K562 (cell line): Measurements from ENCODE around the gene TFPI. TPM values are rescaled to one million over a fixed set of nuclear protein-coding genes. Genes with fewer than 3 reads are reported as not detected.

ENCODE experiments used
- ATAC-seq: fragments of 200-7000 bp; cut with Tn5 transposase; 3 replicates; pipeline ENCODE4 v1.9.1; 2020; ENCODE audit warnings: moderate library complexity
- BruUV-seq: library from RNA; stranded (reverse); fragments of 400-500 nt; replicated peaks from 2 replicates; lab custom pipeline; 2021; lab: Mats Ljungman, UMichigan
- CTCF ChIA-PET: fragments of 300-600 bp; formaldehyde crosslinking; extraction: SDS; loops from one replicate; lab custom pipeline; 2021; ENCODE audit warnings: low intra/inter-chr PET ratio; lab: Yijun Ruan, JAX
- POLR2A ChIA-PET: fragments of 300-600, 350-650 bp; sonication (Branson Sonifier 250); formaldehyde crosslinking; extraction: SDS; loops from one replicate; lab custom pipeline; 2021; ENCODE audit warnings: antibody characterized with exemption, inconsistent platforms; lab: Yijun Ruan, JAX
- DNase-seq, 4 experiments: peaks; one replicate each; pipeline versions ENCODE4 v3.0.0 to v3.0.0-alpha.2; 2011 to 2018; ENCODE audit warnings: low spot score in 3 of 4, mixed read lengths in 3 of 4; ENCODE audit errors: extremely low read depth in 1 of 4
- FAIRE-seq: peaks from 2 replicates; lab custom pipeline; 2011; peaks lifted over from hg19 to GRCh38; lab: Jason Lieb, UNC
- H2AFZ ChIP-seq: 2 replicates; pipeline ENCODE4 v1.6.0; 2011; ENCODE audit warnings: low read depth, low read length, control low read depth, inconsistent platforms
- H3K27ac ChIP-seq: fragments of 200-600 bp; 3 replicates; pipeline ENCODE4 v1.8.0; 2011; ENCODE audit warnings: low read depth, mild to moderate bottlenecking, control low read depth, inconsistent platforms, low read length, moderate library complexity, mixed read lengths; ENCODE audit errors: extremely low read depth
- H3K27me3 ChIP-seq, 2 experiments: fragments of 300-600 bp in 1 of 2; 2 replicates in 1 of 2; 3 replicates in 1 of 2; pipeline versions ENCODE4 v1.6.0 to v1.8.0; 2011; ENCODE audit warnings: inconsistent platforms in 2 of 2, low read length in 2 of 2, mild to moderate bottlenecking in 1 of 2, mixed read lengths in 1 of 2, moderate library complexity in 1 of 2; ENCODE audit not compliant: control insufficient read depth in 2 of 2, insufficient read depth in 2 of 2
- H3K36me3 ChIP-seq: fragments of 300-600 bp; 3 replicates; pipeline ENCODE4 v1.8.0; 2011; ENCODE audit warnings: mild to moderate bottlenecking, low read length, inconsistent platforms; ENCODE audit not compliant: control insufficient read depth, insufficient read depth
- H3K4me1 ChIP-seq, 2 experiments: fragments of 200-600 bp in 1 of 2; replicated peaks in 1 of 2; 2 replicates in 1 of 2; 3 replicates in 1 of 2; pipeline versions ENCODE4 v1.5.1 to v1.8.0; 2011; ENCODE audit warnings: inconsistent platforms in 2 of 2, low read length in 2 of 2, mild to moderate bottlenecking in 1 of 2, mixed read lengths in 1 of 2, moderate library complexity in 1 of 2; ENCODE audit not compliant: control insufficient read depth in 2 of 2, insufficient read depth in 2 of 2
- H3K4me2 ChIP-seq: 2 replicates; pipeline ENCODE4 v1.6.1; 2011; ENCODE audit warnings: low read length, control low read depth, inconsistent platforms, mixed read lengths; ENCODE audit not compliant: insufficient read depth
- H3K4me3 ChIP-seq: fragments of 200-600 bp; sonication (generic), shearing (Covaris generic); 2 replicates; pipeline ENCODE4 v1.5.1; 2016; ENCODE audit warnings: control low read depth, inconsistent platforms
- H3K79me2 ChIP-seq: fragments of 200-600 bp; 3 replicates; pipeline ENCODE4 v1.8.0; 2011; ENCODE audit warnings: low read length, inconsistent platforms; ENCODE audit not compliant: control insufficient read depth, insufficient read depth
- H3K9ac ChIP-seq, 2 experiments: 2 replicates each; pipeline versions ENCODE4 v1.6.0 to v1.6.1; 2011; ENCODE audit warnings: low read depth in 2 of 2, low read length in 2 of 2, control low read depth in 1 of 2, inconsistent platforms in 1 of 2, mild to moderate bottlenecking in 1 of 2, mixed read lengths in 1 of 2; ENCODE audit not compliant: insufficient read depth in 1 of 2
- H3K9me1 ChIP-seq: one replicate; pipeline ENCODE4 v1.6.0; 2011; ENCODE audit warnings: inconsistent platforms, mild to moderate bottlenecking, low read length, moderate library complexity; ENCODE audit not compliant: control insufficient read depth, insufficient read depth
- H3K9me3 ChIP-seq: replicated peaks from 2 replicates; pipeline ENCODE4 v1.5.1; 2011; ENCODE audit warnings: low read depth, low read length, inconsistent platforms; ENCODE audit not compliant: control insufficient read depth, insufficient read depth
- H4K20me1 ChIP-seq: replicated peaks from 2 replicates; pipeline ENCODE4 v1.6.1; 2011; ENCODE audit warnings: low read length, inconsistent platforms, mixed read lengths; ENCODE audit not compliant: control insufficient read depth, insufficient read depth
- ARNT ChIP-seq, 2 experiments: fragments of 450-650 bp; IDR thresholded peaks; 2 replicates each; pipeline ENCODE4 v1.6.1; 2016; ENCODE audit warnings: mild to moderate bottlenecking in 1 of 2
- FOSL1 ChIP-seq: fragments of 200-800 bp; sonication (Bioruptor generic); conservative IDR thresholded peaks from 2 replicates; pipeline ENCODE4 v1.6.1; 2016; ENCODE audit warnings: missing genetic modification characterization, missing compliant biosample characterization
- GTF2E2 ChIP-seq: fragments of 200-800 bp; sonication (Bioruptor generic); IDR thresholded peaks from 2 replicates; pipeline ENCODE4 v1.6.1; 2016; ENCODE audit warnings: missing genetic modification characterization, missing compliant biosample characterization
- MBD2 ChIP-seq: sonication (generic); IDR thresholded peaks from 2 replicates; pipeline ENCODE4 v1.6.1; 2016; ENCODE audit warnings: low read depth, borderline replicate concordance
- MTA1 ChIP-seq: fragments of 450-650 bp; IDR thresholded peaks from 2 replicates; pipeline ENCODE4 v1.6.1; 2017; ENCODE audit warnings: borderline replicate concordance
- NR1H2 ChIP-seq: sonication (generic); formaldehyde crosslinking; IDR thresholded peaks from 2 replicates; pipeline ENCODE4 v1.4.0; 2020; ENCODE audit warnings: mild to moderate bottlenecking, missing genetic modification reagents
- POLR2H ChIP-seq: IDR thresholded peaks from 2 replicates; pipeline ENCODE4 v1.6.1; 2016; ENCODE audit warnings: missing genetic modification characterization, low read depth, mild to moderate bottlenecking, control low read depth, missing compliant biosample characterization, moderate library complexity
- ZNF644 ChIP-seq: fragments of 200-800 bp; sonication (Bioruptor generic); IDR thresholded peaks from 2 replicates; pipeline ENCODE4 v1.6.1; 2016; ENCODE audit warnings: low read depth, missing genetic modification characterization, missing compliant biosample characterization
- ZNF75A ChIP-seq: fragments of 450-650 bp; formaldehyde crosslinking; IDR thresholded peaks from 2 replicates; pipeline ENCODE4 v1.4.0; 2020; ENCODE audit warnings: mild to moderate bottlenecking
- WGBS: fragments of 100-300 bp; shearing (Covaris generic); methylation state at CpG from one replicate; pipeline ENCODE4 v1.1.6; 2016; ENCODE audit warnings: low coverage, mixed read lengths; ENCODE audit not compliant: insufficient coverage; ENCODE audit errors: missing lambda C conversion rate; 5-methylcytosine and 5-hydroxymethylcytosine counted together
- in situ Hi-C: fragments of 300-500 bp; cut with MboI; formaldehyde crosslinking; loops from 4 replicates; pipeline ENCODE4 v1.15.0; 2018; ENCODE audit warnings: inconsistent platforms, mixed read lengths
- intact Hi-C: fragments of 100-400 bp; cut with micrococcal nuclease; formaldehyde crosslinking; loops from 2 replicates; pipeline ENCODE4 v1.14.2; 2022
- polyA plus RNA-seq, 8 experiments: library from polyadenylated mRNA; depleted of rRNA in 4 of 8; stranded (reverse) in 5 of 8; unstranded in 3 of 8; fragments of >200 nt; fragmentation: Nextera tagmentation in 2 of 8; fragmentation: Illumina TruSeq in 1 of 8; extraction: Ambion mirVana in 2 of 8; extraction: Trizol in 1 of 8; gene quantifications; 2 replicates each; pipeline versions ENCODE4 v1.2.1 to v1.2.3, GENCODE V29; 2011 to 2014; ENCODE audit warnings: inconsistent platforms in 1 of 8, missing spikeins in 1 of 8
- total RNA-seq, 7 experiments: library from RNA; depleted of rRNA in 6 of 7; stranded (reverse); fragments of >200 nt in 6 of 7; fragmentation: Illumina TruSeq in 2 of 7; extraction: Trizol in 2 of 7; gene quantifications; 2 replicates each; pipeline versions ENCODE4 v1.2.1 to v1.2.3, GENCODE V29; 2011 to 2021; ENCODE audit warnings: low replicate concordance in 1 of 7
- TF ChIP-seq, protein P1 (sequence below): fragments of 250-450 bp; sonication (Bioruptor Pico); IDR thresholded peaks from 2 replicates; pipeline ENCODE4 v1.8.0; 2022; ENCODE audit warnings: moderate library complexity, mild to moderate bottlenecking, inconsistent platforms
- TF ChIP-seq, protein P2 (sequence below): sonication (generic); formaldehyde crosslinking; IDR thresholded peaks from 2 replicates; pipeline ENCODE4 v1.8.0; 2022; ENCODE audit warnings: mild to moderate bottlenecking, low read depth, missing genetic modification reagents
- TF ChIP-seq, protein P3 (sequence below), 2 experiments: fragments of 450-650 bp; IDR thresholded peaks; 2 replicates each; pipeline ENCODE4 v1.6.1; 2016; ENCODE audit warnings: mild to moderate bottlenecking in 2 of 2, borderline replicate concordance in 1 of 2, low read depth in 1 of 2, moderate library complexity in 1 of 2

The TFPI gene
- total and polyA plus RNA-seq, 9 of the 15 experiments (the other 6 are each of a cell fraction or from before 2014, with no cell fraction given): 53.5 to 219 (median 100) TPM

DNA sequence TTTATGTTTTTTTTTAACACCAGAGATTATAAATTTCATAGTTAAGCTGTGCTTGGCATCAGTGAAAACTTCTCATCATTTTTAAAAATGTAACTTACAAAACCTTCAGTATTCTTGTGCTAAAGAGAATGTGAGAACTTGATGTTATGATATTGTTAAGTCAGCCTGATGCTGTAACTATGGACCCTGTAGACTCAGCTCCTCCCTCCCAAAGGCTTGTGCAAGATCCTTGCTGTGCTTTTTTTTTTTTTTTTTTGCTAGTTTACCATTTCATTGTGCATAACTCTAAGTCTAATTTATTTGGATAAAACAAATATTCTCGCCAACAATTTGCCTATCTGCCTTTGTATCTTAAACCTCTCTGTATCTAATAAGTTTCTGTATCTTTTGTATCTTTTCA is 12.9 kb upstream of the TFPI start:
- no peaks in the 10 kb centered on the region; a peak in 1 of 5 replicates for H3K27me3 ChIP-seq
- no peaks in the 10 kb centered on the region for H3K36me3 ChIP-seq
- ChIA-PET POLR2A (interaction anchor here (0.5 to 0.6 kb wide), 2 partner anchors 11 to 188 kb away, joined by 3 to 4 read pairs; no protein-coding TSS in a partner anchor), CTCF (no interaction called here)
- DNase-seq (no peak), FAIRE-seq (no peak), ATAC-seq (no peak)
- H3K4me2 ChIP-seq: no peak overlapping the region
- intact Hi-C loops (no loop called here), in situ Hi-C loops (no loop called here)
- 0% methylated on average over 1 of the region's 1 CpG for WGBS
- no peak overlapping the region for H3K27ac ChIP-seq
- no peaks in the 10 kb centered on the region for H3K79me2 ChIP-seq
- H3K9ac ChIP-seq: no peak overlapping the region
- no peaks in the 10 kb centered on the region for H3K4me1 ChIP-seq
- H3K4me3 ChIP-seq: no peak overlapping the region
- H4K20me1 ChIP-seq: no peaks in the 10 kb centered on the region
- H3K9me3 ChIP-seq: no peaks in the 10 kb centered on the region
- H2AFZ ChIP-seq: no peak overlapping the region
- BruUV-seq: no TSS peak
- no peaks in the 10 kb centered on the region for H3K9me1 ChIP-seq
- TF ChIP-seq ZNF75A (CRISPR knock-in tag) (no peak), MBD2 (no peak), NR1H2 (CRISPR knock-in tag) (no peak), ARNT (IDR thresholded peaks at IDR 0.05) (no peak), FOSL1 (tag) (no peak), GTF2E2 (tag) (no peak), MTA1 (no peak), ZNF644 (tag) (no peak), POLR2H (tag) (no peak)
- TF ChIP-seq, protein P1, sequence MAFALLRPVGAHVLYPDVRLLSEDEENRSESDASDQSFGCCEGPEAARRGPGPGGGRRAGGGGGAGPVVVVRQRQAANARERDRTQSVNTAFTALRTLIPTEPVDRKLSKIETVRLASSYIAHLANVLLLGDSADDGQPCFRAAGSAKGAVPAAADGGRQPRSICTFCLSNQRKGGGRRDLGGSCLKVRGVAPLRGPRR (CRISPR knock-in tag): no peak
- TF ChIP-seq, protein P2, sequence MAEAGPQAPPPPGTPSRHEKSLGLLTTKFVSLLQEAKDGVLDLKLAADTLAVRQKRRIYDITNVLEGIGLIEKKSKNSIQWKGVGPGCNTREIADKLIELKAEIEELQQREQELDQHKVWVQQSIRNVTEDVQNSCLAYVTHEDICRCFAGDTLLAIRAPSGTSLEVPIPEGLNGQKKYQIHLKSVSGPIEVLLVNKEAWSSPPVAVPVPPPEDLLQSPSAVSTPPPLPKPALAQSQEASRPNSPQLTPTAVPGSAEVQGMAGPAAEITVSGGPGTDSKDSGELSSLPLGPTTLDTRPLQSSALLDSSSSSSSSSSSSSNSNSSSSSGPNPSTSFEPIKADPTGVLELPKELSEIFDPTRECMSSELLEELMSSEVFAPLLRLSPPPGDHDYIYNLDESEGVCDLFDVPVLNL: no peak
- TF ChIP-seq, protein P3, sequence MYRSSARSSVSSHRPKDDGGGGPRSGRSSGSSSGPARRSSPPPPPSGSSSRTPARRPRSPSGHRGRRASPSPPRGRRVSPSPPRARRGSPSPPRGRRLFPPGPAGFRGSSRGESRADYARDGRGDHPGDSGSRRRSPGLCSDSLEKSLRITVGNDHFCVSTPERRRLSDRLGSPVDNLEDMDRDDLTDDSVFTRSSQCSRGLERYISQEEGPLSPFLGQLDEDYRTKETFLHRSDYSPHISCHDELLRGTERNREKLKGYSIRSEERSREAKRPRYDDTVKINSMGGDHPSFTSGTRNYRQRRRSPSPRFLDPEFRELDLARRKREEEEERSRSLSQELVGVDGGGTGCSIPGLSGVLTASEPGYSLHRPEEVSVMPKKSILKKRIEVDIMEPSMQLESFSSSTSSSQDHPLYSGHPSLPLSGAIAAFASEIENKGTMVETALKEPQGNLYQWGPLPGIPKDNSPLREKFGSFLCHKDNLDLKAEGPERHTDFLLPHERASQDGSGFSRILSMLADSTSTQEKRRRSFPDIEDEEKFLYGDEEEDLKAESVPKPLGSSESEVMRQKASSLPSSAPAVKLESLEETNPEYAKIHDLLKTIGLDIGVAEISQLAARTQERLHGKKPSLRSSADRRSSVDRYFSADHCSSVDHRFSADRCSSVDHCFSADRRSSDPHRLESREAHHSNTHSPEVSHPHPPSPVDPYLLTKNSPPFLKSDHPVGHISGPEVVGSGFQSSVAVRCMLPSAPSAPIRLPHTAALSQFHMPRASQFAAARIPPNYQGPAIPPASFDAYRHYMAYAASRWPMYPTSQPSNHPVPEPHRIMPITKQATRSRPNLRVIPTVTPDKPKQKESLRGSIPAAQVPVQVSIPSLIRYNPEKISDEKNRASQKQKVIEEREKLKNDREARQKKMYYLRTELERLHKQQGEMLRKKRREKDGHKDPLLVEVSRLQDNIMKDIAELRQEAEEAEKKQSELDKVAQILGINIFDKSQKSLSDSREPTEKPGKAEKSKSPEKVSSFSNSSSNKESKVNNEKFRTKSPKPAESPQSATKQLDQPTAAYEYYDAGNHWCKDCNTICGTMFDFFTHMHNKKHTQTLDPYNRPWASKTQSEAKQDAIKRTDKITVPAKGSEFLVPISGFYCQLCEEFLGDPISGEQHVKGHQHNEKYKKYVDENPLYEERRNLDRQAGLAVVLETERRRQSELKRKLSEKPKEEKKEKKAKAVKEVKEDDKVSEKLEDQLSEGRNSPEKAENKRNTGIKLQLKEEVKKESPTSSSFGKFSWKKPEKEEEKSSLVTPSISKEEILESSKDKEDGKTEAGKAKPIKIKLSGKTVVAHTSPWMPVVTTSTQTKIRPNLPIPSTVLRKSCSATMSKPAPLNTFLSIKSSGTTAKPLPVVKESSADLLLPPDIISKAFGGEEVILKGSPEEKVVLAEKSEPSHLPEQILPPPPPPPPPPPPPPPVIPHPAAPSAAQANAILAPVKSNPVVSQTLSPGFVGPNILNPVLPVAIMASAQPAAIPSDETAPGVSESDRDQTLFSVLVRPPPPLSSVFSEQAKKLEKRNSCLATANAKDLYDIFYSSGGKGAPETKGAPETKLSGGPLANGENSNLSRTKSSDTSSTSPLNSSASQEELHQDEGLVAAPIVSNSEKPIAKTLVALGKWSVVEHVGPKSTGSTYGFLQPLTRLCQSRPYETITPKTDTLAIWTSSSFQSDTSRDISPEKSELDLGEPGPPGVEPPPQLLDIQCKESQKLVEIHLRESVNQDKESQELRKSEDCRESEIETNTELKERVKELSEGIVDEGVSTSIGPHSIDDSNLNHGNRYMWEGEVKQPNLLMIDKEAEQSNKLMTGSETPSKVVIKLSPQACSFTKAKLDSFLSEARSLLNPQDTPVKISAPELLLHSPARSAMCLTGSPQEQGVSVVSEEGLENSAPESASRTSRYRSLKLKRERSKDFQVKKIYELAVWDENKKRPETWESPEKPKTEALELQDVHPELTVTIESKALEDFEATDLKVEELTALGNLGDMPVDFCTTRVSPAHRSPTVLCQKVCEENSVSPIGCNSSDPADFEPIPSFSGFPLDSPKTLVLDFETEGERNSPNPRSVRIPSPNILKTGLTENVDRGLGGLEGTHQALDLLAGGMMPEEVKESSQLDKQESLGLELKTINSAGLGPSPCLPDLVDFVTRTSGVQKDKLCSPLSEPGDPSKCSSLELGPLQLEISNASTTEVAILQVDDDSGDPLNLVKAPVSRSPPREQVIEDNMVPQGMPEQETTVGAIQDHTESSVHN (IDR thresholded peaks at IDR 0.05; ENCODE audit: borderline replicate concordance in 1 of 2, low read depth in 1 of 2): no peak
